Chondrocyte (in vitro differentiated cells): Measurements from ENCODE around the gene RPL41. TPM values are rescaled to one million over a fixed set of nuclear protein-coding genes. Genes with fewer than 3 reads are reported as not detected.
"Not testable (repeated sequence)": the region's sequence is repeated elsewhere in the genome, so short reads cannot be mapped to it uniquely, and the experiment has no call there.

Experiments
- DNase-seq: peaks from one replicate; pipeline ENCODE4 v3.0.0; 2021; ENCODE audit warnings: mixed read lengths, low spot score
- H3K27ac Mint-ChIP-seq: one replicate; pipeline ENCODE4 v1.8.0; 2021; ENCODE audit warnings: mild to moderate bottlenecking, moderate library complexity, mixed read lengths; ENCODE audit not compliant: unreplicated experiment
- H3K27me3 Mint-ChIP-seq: 2 replicates; pipeline ENCODE4 v1.8.0; 2021; ENCODE audit warnings: low read depth, mixed read lengths
- H3K36me3 Mint-ChIP-seq: 2 replicates; pipeline ENCODE4 v1.8.0; 2021; ENCODE audit warnings: low read depth, mixed read lengths
- H3K4me1 Mint-ChIP-seq: 2 replicates; pipeline ENCODE4 v1.8.0; 2021; ENCODE audit warnings: low read depth, mild to moderate bottlenecking, mixed read lengths
- H3K4me3 Mint-ChIP-seq: one replicate; pipeline ENCODE4 v1.8.0; 2021; ENCODE audit warnings: mild to moderate bottlenecking, moderate library complexity, mixed read lengths; ENCODE audit not compliant: unreplicated experiment
- H3K9me3 Mint-ChIP-seq: 2 replicates; pipeline ENCODE4 v1.8.0; 2021; ENCODE audit warnings: low read depth, mixed read lengths
- CTCF ChIP-seq: fragments of 200-600 bp; sonication (generic); IDR thresholded peaks from 2 replicates; pipeline ENCODE4 v1.5.0; 2021; ENCODE audit warnings: antibody characterized with exemption, mild to moderate bottlenecking, moderate library complexity
- total RNA-seq: library from RNA; stranded (reverse); gene quantifications from 3 replicates; pipeline ENCODE4 v1.2.1, GENCODE V29; 2021

Gene RPL41
- total RNA-seq, 1 donor from 2014 or later, result 2,631 TPM

DNA sequence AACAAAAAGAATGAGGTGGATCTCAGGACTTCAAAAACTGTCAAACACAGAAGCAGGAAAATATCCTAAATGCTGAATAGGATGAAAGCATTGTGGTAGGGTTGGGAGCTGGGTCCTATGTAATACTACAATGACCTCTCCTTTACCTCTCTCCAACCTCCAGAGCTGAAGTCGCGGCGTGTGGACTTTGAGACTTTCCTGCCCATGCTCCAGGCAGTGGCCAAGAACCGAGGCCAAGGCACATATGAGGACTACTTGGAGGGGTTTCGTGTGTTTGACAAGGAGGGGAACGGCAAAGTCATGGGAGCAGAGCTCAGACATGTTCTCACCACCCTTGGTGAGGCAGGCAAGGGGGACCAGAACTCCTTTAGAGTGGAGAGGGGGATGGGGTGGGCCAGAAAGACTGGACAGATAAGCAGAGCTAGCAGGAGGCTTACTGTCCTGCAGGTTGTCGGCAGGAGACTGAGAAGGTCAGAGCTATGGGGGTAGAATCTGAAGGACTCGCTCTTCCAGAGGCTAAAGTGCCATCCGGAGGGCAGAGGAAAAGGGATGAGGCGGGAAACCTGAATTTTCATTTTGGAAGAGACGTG, 38.9 kb downstream of the RPL41 start:
- no peak for TF ChIP-seq CTCF
- peaks cover 16% of the 10 kb centered on the region for H3K36me3 Mint-ChIP-seq
- H3K27me3 Mint-ChIP-seq, result no peaks in the 10 kb centered on the region
- no peak overlapping the region for H3K27ac Mint-ChIP-seq
- no peak for DNase-seq
- no peaks in the 10 kb centered on the region for H3K9me3 Mint-ChIP-seq
- peaks cover 52% of the 10 kb centered on the region for H3K4me1 Mint-ChIP-seq
- peak overlapping the region; percentile 10 for H3K4me3 Mint-ChIP-seq

DNA sequence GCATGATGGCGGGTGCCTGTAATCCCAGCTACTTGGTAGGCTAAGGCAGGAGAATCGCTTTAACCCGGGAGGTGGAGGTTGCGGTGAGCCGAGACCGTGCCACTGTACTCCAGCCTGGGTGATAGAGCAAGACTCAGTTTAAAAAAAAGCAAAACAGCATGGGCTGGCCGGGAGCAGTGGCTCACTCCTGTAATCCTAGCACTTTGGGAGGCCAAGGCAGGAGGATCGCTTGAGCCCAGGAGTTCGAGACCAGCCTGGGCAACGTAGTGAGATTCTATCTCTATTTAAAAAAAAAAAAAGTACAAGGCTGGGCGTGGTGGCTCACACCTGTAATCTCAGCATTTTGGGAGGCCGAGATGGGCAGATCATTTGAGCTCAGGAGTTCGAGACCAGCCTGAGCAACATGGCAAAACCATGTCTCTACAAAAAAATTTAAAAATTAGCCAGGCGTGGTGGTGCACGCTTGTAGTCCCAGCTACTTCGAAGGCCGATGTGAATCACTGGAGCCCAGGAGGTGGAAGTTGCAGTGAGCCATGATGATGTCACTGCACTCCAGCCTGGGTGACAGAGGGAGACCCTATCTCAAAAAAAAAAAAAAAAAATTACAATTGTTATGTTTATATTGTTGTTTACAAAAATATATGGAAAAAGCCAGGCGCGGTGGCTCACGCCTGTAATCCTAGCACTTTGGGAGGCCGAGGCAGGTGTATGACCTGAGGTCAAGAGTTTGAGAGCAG, 40.2 kb downstream of the RPL41 start:
- H3K4me1 Mint-ChIP-seq, result peaks cover 54% of the 10 kb centered on the region
- H3K9me3 Mint-ChIP-seq, H3K27me3 Mint-ChIP-seq, DNase-seq: not testable (repeated sequence)
- H3K27ac Mint-ChIP-seq, result peak overlapping the region; percentile 99
- H3K36me3 Mint-ChIP-seq, result peaks cover 27% of the 10 kb centered on the region
- H3K4me3 Mint-ChIP-seq, result peak overlapping the region; percentile 94

DNA sequence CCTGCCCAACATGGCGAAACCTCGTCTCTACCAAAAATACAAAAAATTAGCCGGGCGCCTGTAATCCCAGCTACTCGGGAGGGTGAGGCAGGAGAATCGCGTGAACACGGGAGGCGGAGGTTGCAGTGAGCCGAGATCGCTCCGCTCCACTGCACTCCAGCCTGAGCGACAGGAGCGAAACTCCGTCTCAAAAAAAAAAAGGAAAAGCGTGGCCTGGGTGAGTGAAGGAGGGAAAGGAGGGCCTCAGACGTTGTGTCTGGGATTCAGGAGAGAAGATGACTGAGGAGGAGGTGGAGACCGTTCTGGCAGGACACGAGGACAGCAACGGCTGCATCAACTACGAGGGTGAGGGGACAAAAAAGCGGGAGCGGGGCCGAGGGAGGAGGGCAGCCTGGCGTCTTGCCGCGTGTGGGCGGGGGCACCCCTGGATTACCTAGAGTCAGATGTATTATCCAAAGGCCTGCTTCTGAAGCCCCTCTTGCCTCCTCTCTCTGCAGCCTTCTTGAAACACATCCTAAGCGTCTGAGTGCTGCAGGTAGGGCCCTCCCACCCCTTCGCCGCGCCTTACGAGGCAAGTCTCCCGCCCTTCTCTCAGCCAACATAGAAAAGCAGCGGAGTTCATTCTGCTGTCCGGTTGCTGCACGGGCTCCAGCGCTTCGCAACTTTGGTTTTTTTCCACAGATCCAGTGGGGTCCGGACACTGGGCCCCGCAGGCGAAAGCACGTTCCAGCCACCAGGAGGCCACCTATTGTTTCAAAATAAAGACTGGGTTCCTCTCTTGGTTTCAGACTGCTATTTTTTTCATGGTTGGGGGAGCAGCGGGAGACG, 41.0 kb downstream of the RPL41 start:
- H3K36me3 Mint-ChIP-seq, result peaks cover 32% of the 10 kb centered on the region
- H3K27ac Mint-ChIP-seq, result peak overlapping the region; percentile 99
- H3K4me1 Mint-ChIP-seq, result peaks cover 51% of the 10 kb centered on the region
- peak; percentile 66 for DNase-seq
- H3K4me3 Mint-ChIP-seq, result peak overlapping the region; percentile 94
- TF ChIP-seq CTCF, result peak; percentile 82
- H3K9me3 Mint-ChIP-seq, result no peaks in the 10 kb centered on the region
- H3K27me3 Mint-ChIP-seq, result no peaks in the 10 kb centered on the region

DNA sequence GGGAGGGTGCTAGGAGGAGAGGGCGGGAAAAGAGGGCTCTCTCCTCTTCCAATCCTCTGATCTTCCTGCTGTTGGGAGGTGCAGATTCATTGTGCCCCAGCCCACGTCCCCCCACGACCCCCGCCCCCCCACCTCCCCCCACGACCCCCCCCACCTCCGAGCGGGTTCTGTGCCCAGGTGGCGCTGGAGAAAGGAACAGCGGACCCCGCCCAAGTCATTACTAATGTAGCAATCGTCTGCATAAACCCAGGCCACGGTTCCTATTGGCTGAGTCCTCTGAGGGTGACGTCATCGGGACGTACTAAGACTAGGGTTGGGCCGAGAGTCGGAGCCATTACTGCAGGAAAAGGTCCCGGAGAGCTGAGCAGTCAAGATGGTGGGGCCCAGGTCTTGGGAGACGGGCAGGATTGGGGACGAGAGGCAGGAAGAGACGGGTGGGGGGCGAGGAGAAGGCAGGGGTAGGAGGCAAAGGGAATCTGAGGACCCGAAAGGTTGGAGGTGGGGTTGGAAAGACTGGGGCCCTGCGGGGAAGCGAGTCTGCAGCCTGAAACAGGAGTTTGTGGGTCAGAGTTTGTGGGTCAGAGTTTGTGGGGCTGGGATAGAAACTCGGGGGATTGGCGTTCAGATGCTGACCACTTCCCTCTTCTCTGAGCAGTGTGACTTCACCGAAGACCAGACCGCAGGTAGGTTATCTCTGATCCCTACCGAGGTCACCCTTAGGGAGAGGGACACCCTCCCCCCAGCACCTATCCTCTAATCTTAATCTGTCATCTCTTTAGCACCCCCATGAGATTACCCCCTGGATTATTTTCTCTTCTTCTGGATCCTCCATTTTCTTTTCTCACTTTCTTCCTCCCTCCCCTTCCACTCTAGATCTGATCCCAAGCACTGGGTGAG, 41.8 kb downstream of the RPL41 start, which contains the start of gene MYL6:
TSS of gene MYL6 (plus strand) at position 331 of the 897 bp plus-strand sequence. CDS start at position 374, 43 bp downstream.
- H3K27me3 Mint-ChIP-seq, result no peaks in the 10 kb centered on the region
- peak within 1 kb of the TSS; percentile 94 for H3K4me3 Mint-ChIP-seq
- H3K27ac Mint-ChIP-seq, result peak within 1 kb of the TSS; percentile 99
- no peaks in the 10 kb centered on the region for H3K9me3 Mint-ChIP-seq
- TF ChIP-seq CTCF, result no peak
- H3K36me3 Mint-ChIP-seq, result peaks cover 35% of the 10 kb centered on the region
- DNase-seq, result peak; percentile 96
- H3K4me1 Mint-ChIP-seq, result peaks cover 45% of the 10 kb centered on the region

GRCh38 chr12:56158926-56159461, 42.6 kb downstream of the RPL41 start:
- Mint-ChIP-seq H3K27ac (peak overlapping the region; percentile 99), H3K4me3 (peak overlapping the region; percentile 94), H3K4me1 (peaks cover 40% of the 10 kb centered on the region), H3K27me3 (no peaks in the 10 kb centered on the region), H3K36me3 (peaks cover 39% of the 10 kb centered on the region), H3K9me3 (no peaks in the 10 kb centered on the region)
- peak; percentile 92 for DNase-seq
- no peak for TF ChIP-seq CTCF
